WERI-Rb-1 (cell line): ENCODE data around the gene FOSL2.

Source experiments
- DNase-seq: peaks from one replicate; pipeline ENCODE4 v3.0.0-alpha.2; 2020
- H3K27ac ChIP-seq: fragments of 250-450 bp; sonication (Bioruptor Pico); 2 replicates; pipeline ENCODE4 v1.5.1; 2020; ENCODE audit warnings: mild to moderate bottlenecking, moderate library complexity
- H3K27me3 ChIP-seq: fragments of 250-450 bp; sonication (Bioruptor Pico); 2 replicates; pipeline ENCODE4 v1.5.1; 2021; ENCODE audit warnings: mild to moderate bottlenecking, low read depth, moderate library complexity; ENCODE audit not compliant: insufficient read depth, severe bottlenecking
- H3K36me3 ChIP-seq: fragments of 250-450 bp; sonication (Bioruptor Pico); 2 replicates; pipeline ENCODE4 v1.5.1; 2020; ENCODE audit warnings: mild to moderate bottlenecking, moderate library complexity
- H3K4me3 ChIP-seq: 2 replicates; pipeline ENCODE4 v1.5.1; 2011; ENCODE audit warnings: low read depth, mild to moderate bottlenecking, control low read depth, low read length
- H3K9me3 ChIP-seq: fragments of 250-450 bp; sonication (Bioruptor Pico); 2 replicates; pipeline ENCODE4 v1.5.1; 2021; ENCODE audit warnings: mild to moderate bottlenecking, moderate library complexity; ENCODE audit not compliant: severe bottlenecking
- TF ChIP-seq, protein P1 (sequence below): IDR thresholded peaks from 2 replicates; pipeline ENCODE4 v1.5.1; 2011; ENCODE audit warnings: low read depth, mild to moderate bottlenecking, control low read depth, inconsistent platforms, low read length

FOSL2 gene

GRCh38 chr2:28419443-28420270 is 27.0 kb downstream of the FOSL2 start:
- no peak overlapping the region for H3K4me3 ChIP-seq
- H3K9me3 ChIP-seq: no peaks in the 10 kb centered on the region
- no peak for DNase-seq
- no peaks in the 10 kb centered on the region for H3K27me3 ChIP-seq
- no peak overlapping the region for H3K27ac ChIP-seq
- TF ChIP-seq, protein P1, sequence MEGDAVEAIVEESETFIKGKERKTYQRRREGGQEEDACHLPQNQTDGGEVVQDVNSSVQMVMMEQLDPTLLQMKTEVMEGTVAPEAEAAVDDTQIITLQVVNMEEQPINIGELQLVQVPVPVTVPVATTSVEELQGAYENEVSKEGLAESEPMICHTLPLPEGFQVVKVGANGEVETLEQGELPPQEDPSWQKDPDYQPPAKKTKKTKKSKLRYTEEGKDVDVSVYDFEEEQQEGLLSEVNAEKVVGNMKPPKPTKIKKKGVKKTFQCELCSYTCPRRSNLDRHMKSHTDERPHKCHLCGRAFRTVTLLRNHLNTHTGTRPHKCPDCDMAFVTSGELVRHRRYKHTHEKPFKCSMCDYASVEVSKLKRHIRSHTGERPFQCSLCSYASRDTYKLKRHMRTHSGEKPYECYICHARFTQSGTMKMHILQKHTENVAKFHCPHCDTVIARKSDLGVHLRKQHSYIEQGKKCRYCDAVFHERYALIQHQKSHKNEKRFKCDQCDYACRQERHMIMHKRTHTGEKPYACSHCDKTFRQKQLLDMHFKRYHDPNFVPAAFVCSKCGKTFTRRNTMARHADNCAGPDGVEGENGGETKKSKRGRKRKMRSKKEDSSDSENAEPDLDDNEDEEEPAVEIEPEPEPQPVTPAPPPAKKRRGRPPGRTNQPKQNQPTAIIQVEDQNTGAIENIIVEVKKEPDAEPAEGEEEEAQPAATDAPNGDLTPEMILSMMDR: 0 out of 2 replicates have a peak, but pooled peaks have one; percentile 1
- H3K36me3 ChIP-seq: no peaks in the 10 kb centered on the region

- Histone ChIP-seq H3K36me3 (no peaks in the 10 kb centered on the region), H3K27me3 (no peaks in the 10 kb centered on the region), H3K27ac (no peak overlapping the region), H3K4me3 (no peak overlapping the region), H3K9me3 (no peaks in the 10 kb centered on the region)
- no peak for DNase-seq
- TF ChIP-seq, protein P1: no peak
Measured at GRCh38 chr2:28420722-28421121, 28.1 kb downstream of the FOSL2 start.

DNA sequence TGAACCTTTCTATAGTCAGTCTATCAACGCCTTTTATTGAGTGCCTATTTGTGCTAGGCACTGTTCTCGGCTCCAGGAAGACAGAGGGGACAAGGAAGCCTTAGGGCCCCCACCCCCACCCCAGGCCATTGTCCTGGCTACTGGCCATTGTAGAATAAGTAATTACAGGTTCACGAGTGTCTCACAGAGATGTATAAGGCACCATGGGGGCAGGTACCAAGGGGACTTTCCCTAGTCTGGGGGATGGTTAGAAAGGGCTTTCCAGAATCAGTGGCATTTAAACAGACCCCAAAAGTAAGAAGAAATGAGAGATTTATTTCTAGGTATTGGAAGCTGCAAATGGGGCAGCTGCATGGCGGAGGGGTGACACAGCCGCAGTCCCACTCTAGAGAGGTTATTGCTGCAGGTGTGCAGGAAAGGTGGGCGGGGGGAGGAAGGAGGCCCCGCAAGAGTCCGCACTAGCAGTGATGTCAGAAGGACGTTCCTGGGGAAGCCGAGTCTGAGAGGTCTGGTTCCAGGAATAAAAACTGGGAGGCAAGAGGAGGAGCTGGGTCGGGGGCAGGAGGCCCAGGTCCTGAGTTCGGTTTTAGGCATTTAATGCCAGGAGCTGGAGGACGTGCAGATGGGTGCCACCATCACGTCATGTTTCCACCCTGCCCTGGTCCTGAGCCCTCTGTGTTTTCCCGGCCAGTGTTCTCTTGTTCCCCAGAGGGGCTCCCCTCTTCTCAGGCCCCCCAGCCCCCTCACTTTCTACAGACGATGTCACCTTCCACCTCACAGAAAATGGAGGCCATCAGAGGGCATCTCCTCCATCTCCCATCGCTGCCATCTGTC is 30.5 kb downstream of the FOSL2 start:
- Histone ChIP-seq H3K27ac (no peak overlapping the region), H3K4me3 (no peak overlapping the region), H3K36me3 (no peaks in the 10 kb centered on the region), H3K27me3 (no peaks in the 10 kb centered on the region), H3K9me3 (no peaks in the 10 kb centered on the region)
- no peak for DNase-seq
- TF ChIP-seq, protein P1: no peak

DNA sequence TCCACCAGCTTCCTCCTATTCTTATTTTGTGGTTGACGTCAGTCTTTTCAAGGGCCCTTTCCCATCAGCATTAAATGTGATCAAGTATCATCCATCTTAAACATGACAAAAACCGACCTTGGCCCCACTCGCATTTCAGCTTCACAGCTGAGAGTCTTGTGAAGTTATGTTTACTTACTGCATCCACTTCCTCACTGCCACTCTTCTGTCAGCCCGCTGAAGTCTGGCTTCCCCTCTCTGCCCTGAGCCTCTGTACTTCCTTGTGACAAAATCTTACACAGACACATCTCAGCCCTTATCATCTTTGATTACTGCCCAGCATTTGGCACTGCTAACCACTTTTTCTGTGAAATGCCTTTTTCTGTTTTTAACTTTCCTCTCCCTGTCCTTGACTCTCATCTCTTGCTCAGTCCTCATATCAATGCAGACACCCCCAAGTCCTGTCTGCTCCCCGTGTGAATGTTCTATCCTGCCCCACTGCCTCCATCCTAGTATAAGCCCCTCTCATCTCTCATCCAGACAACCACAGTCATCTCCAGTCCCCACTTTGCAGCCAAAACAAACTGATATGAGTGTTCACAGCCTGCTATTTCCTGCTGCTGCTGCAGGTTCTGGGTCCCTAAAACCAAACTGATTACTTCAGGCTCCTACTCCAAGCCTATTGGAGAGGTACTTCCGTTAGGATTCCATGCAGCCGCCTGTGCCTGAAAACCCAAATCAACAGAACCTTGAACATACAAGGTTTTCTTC is 31.4 kb downstream of the FOSL2 start:
- Histone ChIP-seq H3K4me3 (no peak overlapping the region), H3K27me3 (no peaks in the 10 kb centered on the region), H3K27ac (no peak overlapping the region), H3K9me3 (no peaks in the 10 kb centered on the region), H3K36me3 (no peaks in the 10 kb centered on the region)
- TF ChIP-seq, protein P1: no peak
- no peak for DNase-seq

DNA sequence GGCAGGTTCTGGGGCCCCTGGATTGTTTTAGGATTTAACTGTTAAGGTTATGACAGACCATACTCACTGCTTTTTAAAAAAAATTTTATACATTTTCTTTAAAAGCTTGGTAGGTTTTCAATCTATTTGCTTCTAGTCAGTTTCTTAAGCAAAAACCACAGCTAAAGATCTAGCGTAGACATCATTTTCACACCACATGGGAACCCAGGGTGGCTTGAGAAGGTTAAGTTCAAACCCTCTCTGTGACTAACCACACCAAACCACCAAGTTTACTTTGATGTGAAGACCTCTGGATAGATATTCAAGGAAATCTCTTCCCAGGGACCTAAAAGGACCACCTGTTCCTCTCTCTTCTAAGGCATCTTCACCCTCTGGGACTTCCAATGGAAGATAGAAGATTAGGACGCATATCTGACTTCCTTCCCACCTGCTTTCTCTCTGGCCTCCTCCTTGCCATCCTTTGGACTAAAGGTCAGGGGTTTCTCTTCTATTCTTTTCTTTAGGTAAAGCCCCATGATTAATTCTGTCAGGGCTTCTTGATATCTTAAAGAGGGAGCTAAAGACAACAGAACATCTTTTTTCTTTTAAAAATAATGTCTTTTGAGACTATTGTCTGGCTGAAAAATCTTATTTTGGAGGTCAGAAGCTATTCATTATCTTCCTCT is 32.3 kb downstream of the FOSL2 start:
- H3K36me3 ChIP-seq: no peaks in the 10 kb centered on the region
- TF ChIP-seq, protein P1: no peak
- H3K27me3 ChIP-seq: no peaks in the 10 kb centered on the region
- no peak overlapping the region for H3K4me3 ChIP-seq
- no peaks in the 10 kb centered on the region for H3K9me3 ChIP-seq
- H3K27ac ChIP-seq: no peak overlapping the region
- DNase-seq: no peak
